OCI-LY1 (cell line): Measurements from ENCODE around the gene FGGY.

ENCODE experiments used
- CTCF ChIP-seq: fragments of 200-600 bp; sonication (generic), shearing (Covaris generic); IDR thresholded peaks from 2 replicates; pipeline ENCODE4 v1.5.1; 2017; ENCODE audit warnings: mild to moderate bottlenecking, antibody characterized with exemption, low read length, moderate library complexity, mixed read lengths
- EZH2 ChIP-seq: fragments of 200-600 bp; sonication (generic), shearing (Covaris generic); IDR thresholded peaks from 2 replicates; pipeline ENCODE4 v1.8.0; 2017; ENCODE audit warnings: borderline replicate concordance, mixed run types, mild to moderate bottlenecking, antibody characterized with exemption, low read length, moderate library complexity, mixed read lengths

- TF ChIP-seq CTCF: no peak
- no peak for TF ChIP-seq EZH2
These were observed 158.3 kb downstream of the FGGY start for GRCh38 chr1:59455206-59455605.
